Mesothelial cell of epicardium (in vitro differentiated cells): ENCODE measurements around the gene ARMC6. TPM values are rescaled to one million over a fixed set of nuclear protein-coding genes. Genes with fewer than 3 reads are reported as not detected.

Source experiments
- DNase-seq, 2 experiments: peaks; one replicate each; pipeline ENCODE4 v3.0.0; 2021; ENCODE audit warnings: low spot score in 2 of 2; ENCODE audit not compliant: unreplicated experiment in 2 of 2
- H3K27ac Mint-ChIP-seq: 2 replicates; pipeline ENCODE4 v1.8.0; 2021; ENCODE audit warnings: mixed read lengths
- H3K27me3 Mint-ChIP-seq: 2 replicates; pipeline ENCODE4 v1.8.0; 2021; ENCODE audit warnings: low read depth, mixed read lengths
- H3K36me3 Mint-ChIP-seq: 2 replicates; pipeline ENCODE4 v1.8.0; 2021; ENCODE audit warnings: mixed read lengths
- H3K4me1 Mint-ChIP-seq: 2 replicates; pipeline ENCODE4 v1.8.0; 2021; ENCODE audit warnings: mixed read lengths
- H3K4me3 Mint-ChIP-seq: 2 replicates; pipeline ENCODE4 v1.8.0; 2021; ENCODE audit warnings: mild to moderate bottlenecking, moderate library complexity, mixed read lengths
- H3K9me3 Mint-ChIP-seq: 2 replicates; pipeline ENCODE4 v1.8.0; 2021; ENCODE audit warnings: mixed read lengths
- CTCF ChIP-seq: fragments of 200-600 bp; sonication (generic); IDR thresholded peaks from one replicate; pipeline ENCODE4 v1.5.0; 2021; ENCODE audit warnings: antibody characterized with exemption; ENCODE audit not compliant: unreplicated experiment
- total RNA-seq: library from RNA; stranded (reverse); gene quantifications from 3 replicates; pipeline ENCODE4 v1.2.1, GENCODE V29; 2021

ARMC6 gene
- total RNA-seq, 1 donor from 2014 or later: 25.8 TPM

- no peaks in the 10 kb centered on the region for H3K9me3 Mint-ChIP-seq
- no peak overlapping the region for H3K27ac Mint-ChIP-seq
- DNase-seq: no peak
- H3K27me3 Mint-ChIP-seq: no peaks in the 10 kb centered on the region
- H3K4me3 Mint-ChIP-seq: no peak overlapping the region
- no peak for TF ChIP-seq CTCF
- H3K36me3 Mint-ChIP-seq: peaks cover 8% of the 10 kb centered on the region
- H3K4me1 Mint-ChIP-seq: no peaks in the 10 kb centered on the region
These were observed 18.2 kb downstream of the ARMC6 start for GRCh38 chr19:19051478-19052213.

GRCh38 chr19:19052921-19053320, 19.5 kb downstream of the ARMC6 start:
- H3K4me1 Mint-ChIP-seq: no peaks in the 10 kb centered on the region
- no peak overlapping the region for H3K27ac Mint-ChIP-seq
- H3K36me3 Mint-ChIP-seq: peaks cover 8% of the 10 kb centered on the region
- H3K4me3 Mint-ChIP-seq: no peak overlapping the region
- no peak for TF ChIP-seq CTCF
- no peaks in the 10 kb centered on the region for H3K27me3 Mint-ChIP-seq
- H3K9me3 Mint-ChIP-seq: no peaks in the 10 kb centered on the region
- no peak for DNase-seq

- Mint-ChIP-seq H3K27me3 (no peaks in the 10 kb centered on the region), H3K4me3 (no peak overlapping the region), H3K36me3 (peaks cover 10% of the 10 kb centered on the region), H3K9me3 (no peaks in the 10 kb centered on the region), H3K27ac (no peak overlapping the region), H3K4me1 (no peaks in the 10 kb centered on the region)
- TF ChIP-seq CTCF: peak; percentile 51
- peak in 1 of 2 experiments; percentile 69 for DNase-seq
These were observed 20.3 kb downstream of the ARMC6 start for GRCh38 chr19:19053508-19054314.

GRCh38 chr19:19054315-19054938, 21.0 kb downstream of the ARMC6 start:
- no peaks in the 10 kb centered on the region for H3K4me1 Mint-ChIP-seq
- H3K27ac Mint-ChIP-seq: no peak overlapping the region
- no peak for TF ChIP-seq CTCF
- peaks cover 11% of the 10 kb centered on the region for H3K36me3 Mint-ChIP-seq
- no peaks in the 10 kb centered on the region for H3K9me3 Mint-ChIP-seq
- no peak overlapping the region for H3K4me3 Mint-ChIP-seq
- no peak for DNase-seq
- no peaks in the 10 kb centered on the region for H3K27me3 Mint-ChIP-seq

GRCh38 chr19:19054939-19055440, 21.6 kb downstream of the ARMC6 start:
- Mint-ChIP-seq H3K9me3 (no peaks in the 10 kb centered on the region), H3K4me1 (no peaks in the 10 kb centered on the region), H3K27ac (no peak overlapping the region), H3K4me3 (no peak overlapping the region), H3K27me3 (no peaks in the 10 kb centered on the region), H3K36me3 (peaks cover 15% of the 10 kb centered on the region)
- DNase-seq: no peak
- TF ChIP-seq CTCF: no peak
